Epithelial cell of esophagus (primary cell): Measurements from ENCODE around the gene MACROD2.
A peak's percentile ranks its signal among the peaks of the same experiment; 100 is the strongest.

Source experiments
- DNase-seq: peaks from one replicate; pipeline ENCODE4 v3.0.0; 2010; ENCODE audit warnings: low read depth
- H3K4me3 ChIP-seq: 2 replicates; pipeline ENCODE4 v1.5.1; 2011; ENCODE audit warnings: mild to moderate bottlenecking, low read length, control low read depth
- CTCF ChIP-seq: IDR thresholded peaks from 2 replicates; pipeline ENCODE4 v1.5.1; 2011; ENCODE audit warnings: low read depth, mild to moderate bottlenecking, low read length, control low read depth, inconsistent platforms; ENCODE audit not compliant: insufficient read depth; ENCODE audit errors: missing control alignments

Gene MACROD2

GRCh38 chr20:14422892-14423291, 427.6 kb downstream of the MACROD2 start:
- DNase-seq = no peak
- H3K4me3 ChIP-seq = no peak overlapping the region
- TF ChIP-seq CTCF = no peak

GRCh38 chr20:14431568-14431967, 436.3 kb downstream of the MACROD2 start:
- no peak for DNase-seq
- H3K4me3 ChIP-seq = no peak overlapping the region
- TF ChIP-seq CTCF = no peak

DNA sequence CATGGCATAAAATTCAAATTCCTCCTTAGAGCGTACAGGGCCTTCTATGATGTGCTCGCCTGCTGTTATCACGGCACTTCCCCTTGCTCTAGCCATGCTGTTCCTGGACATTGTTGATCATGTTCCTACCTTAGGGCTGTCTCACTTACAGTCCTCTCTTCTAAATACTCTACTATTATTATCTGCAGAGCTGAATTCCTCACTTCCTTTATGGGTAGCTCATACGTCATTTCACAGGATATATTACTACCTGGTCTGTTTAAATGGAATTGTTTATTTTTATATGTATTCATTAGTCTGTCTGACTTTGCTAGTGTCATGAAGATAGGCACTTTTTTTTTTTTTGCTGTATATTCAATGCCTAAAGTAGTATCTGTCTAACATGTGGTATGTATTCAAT, 436.8 kb downstream of the MACROD2 start:
- no peak for DNase-seq
- TF ChIP-seq CTCF = no peak
- no peak overlapping the region for H3K4me3 ChIP-seq

GRCh38 chr20:14432597-14432996, 437.3 kb downstream of the MACROD2 start:
- TF ChIP-seq CTCF = no peak
- no peak overlapping the region for H3K4me3 ChIP-seq
- no peak for DNase-seq

DNA sequence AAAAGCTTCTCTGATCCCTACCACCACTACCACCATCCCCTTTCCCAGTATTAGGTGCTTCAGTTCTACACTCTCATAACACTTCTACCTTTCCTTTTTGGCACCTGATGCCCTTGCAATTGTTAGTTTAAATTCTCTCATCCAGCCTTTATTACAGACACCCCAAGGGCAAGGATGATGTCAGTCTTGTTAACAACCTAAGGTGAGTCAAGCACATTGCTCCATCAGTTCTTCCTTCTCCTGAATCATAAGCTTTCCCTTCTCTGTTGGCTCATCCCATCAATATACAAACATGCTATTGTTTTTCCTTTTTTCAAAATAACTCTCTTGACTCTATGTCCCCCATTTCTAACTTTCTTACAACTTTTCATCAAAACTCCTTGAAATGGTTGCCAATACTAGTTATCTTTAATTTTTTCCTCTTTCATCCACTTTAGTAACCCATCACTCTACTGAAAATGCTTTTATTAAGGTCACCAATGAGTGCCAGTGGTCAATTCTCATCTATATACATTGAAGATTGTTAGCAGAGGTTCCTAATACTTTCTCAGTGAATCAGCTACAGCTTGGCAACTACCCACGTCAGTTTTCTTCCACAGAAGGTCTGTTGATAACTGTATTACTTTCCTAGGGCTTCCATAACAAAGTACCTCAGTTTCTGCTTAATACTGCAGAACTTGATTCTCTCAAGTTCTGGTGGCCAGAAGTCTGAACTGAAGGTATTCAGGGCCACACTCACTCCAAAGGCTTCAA, 439.2 kb downstream of the MACROD2 start:
- no peak for TF ChIP-seq CTCF
- H3K4me3 ChIP-seq = no peak overlapping the region
- DNase-seq = peak; percentile 99

DNA sequence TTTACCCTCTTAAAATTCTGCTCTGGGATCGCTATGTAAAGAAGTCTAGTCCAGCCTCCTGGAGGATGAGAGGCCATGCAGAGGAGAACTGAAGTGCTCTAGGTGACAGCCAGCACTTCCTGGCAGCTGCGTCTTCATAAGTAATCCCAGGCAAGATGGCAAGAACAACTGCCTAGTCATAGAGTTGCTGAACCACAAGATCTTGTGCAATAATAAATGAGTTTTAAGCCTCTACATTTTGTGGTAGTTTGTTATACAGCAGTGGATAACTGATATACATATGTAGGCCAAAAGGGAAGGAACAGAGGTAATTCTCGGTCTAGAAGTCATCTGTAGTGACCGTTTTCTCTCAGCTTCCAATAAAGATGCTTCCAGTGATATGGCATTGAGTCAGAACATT, 445.9 kb downstream of the MACROD2 start:
- DNase-seq = peak; percentile 73
- no peak for TF ChIP-seq CTCF
- no peak overlapping the region for H3K4me3 ChIP-seq

GRCh38 chr20:14444106-14444505, 448.8 kb downstream of the MACROD2 start:
- TF ChIP-seq CTCF = no peak
- DNase-seq = peak; percentile 30
- no peak overlapping the region for H3K4me3 ChIP-seq
